Type B pancreatic cell (in vitro differentiated cells): ENCODE measurements around the gene STEAP3. TPM values are rescaled to one million over a fixed set of nuclear protein-coding genes. Genes with fewer than 3 reads are reported as not detected.

Experiments used
- DNase-seq: peaks from one replicate; pipeline ENCODE4 v3.0.0; 2021; ENCODE audit warnings: mixed read lengths; ENCODE audit not compliant: unreplicated experiment; ENCODE audit errors: extremely low spot score
- H3K27ac Mint-ChIP-seq: 2 replicates; pipeline ENCODE4 v1.8.0; 2021; ENCODE audit warnings: mild to moderate bottlenecking, mixed read lengths
- H3K27me3 Mint-ChIP-seq: 2 replicates; pipeline ENCODE4 v1.8.0; 2021; ENCODE audit warnings: mixed read lengths
- H3K36me3 Mint-ChIP-seq: 2 replicates; pipeline ENCODE4 v1.8.0; 2021; ENCODE audit warnings: mixed read lengths
- H3K4me1 Mint-ChIP-seq: one replicate; pipeline ENCODE4 v1.8.0; 2021; ENCODE audit warnings: mixed read lengths; ENCODE audit not compliant: unreplicated experiment
- H3K4me3 Mint-ChIP-seq: 2 replicates; pipeline ENCODE4 v1.8.0; 2021; ENCODE audit warnings: mild to moderate bottlenecking, mixed read lengths
- H3K9me3 Mint-ChIP-seq: 2 replicates; pipeline ENCODE4 v1.8.0; 2021; ENCODE audit warnings: mixed read lengths
- total RNA-seq: library from RNA; stranded (reverse); gene quantifications from 2 replicates; pipeline ENCODE4 v1.2.1, GENCODE V29; 2021; ENCODE audit warnings: low replicate concordance
- TF ChIP-seq, protein P1 (sequence below): fragments of 200-600 bp; sonication (generic); conservative IDR thresholded peaks from 2 replicates; pipeline ENCODE4 v1.5.0; 2021; ENCODE audit warnings: antibody characterized with exemption, mild to moderate bottlenecking

The STEAP3 gene
- total RNA-seq, 1 donor from 2014 or later, result 19.0 TPM

DNA sequence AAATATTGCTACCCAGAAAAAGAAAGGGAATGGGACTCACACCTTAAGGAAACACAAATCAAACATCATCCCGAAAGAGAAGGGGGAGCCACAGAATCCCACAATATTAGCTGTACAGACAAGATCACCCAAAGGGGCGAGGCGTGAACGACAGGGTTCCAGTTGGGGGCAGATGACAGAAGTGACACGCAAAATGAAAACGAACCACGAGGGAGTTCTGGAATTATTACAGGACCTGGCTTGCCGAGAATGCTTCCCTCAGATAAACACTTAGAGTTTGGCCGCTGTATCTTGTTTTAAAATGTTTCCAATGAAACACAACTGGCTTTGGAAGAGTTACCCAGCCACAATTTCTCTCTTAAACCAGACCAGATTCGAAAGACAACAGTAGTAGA, 82.6 kb downstream of the STEAP3 start:
- Mint-ChIP-seq H3K27me3 (no peaks in the 10 kb centered on the region), H3K9me3 (no peaks in the 10 kb centered on the region), H3K27ac (no peak overlapping the region), H3K36me3 (no peaks in the 10 kb centered on the region), H3K4me1 (peaks cover 4% of the 10 kb centered on the region), H3K4me3 (no peak overlapping the region)
- TF ChIP-seq, protein P1, sequence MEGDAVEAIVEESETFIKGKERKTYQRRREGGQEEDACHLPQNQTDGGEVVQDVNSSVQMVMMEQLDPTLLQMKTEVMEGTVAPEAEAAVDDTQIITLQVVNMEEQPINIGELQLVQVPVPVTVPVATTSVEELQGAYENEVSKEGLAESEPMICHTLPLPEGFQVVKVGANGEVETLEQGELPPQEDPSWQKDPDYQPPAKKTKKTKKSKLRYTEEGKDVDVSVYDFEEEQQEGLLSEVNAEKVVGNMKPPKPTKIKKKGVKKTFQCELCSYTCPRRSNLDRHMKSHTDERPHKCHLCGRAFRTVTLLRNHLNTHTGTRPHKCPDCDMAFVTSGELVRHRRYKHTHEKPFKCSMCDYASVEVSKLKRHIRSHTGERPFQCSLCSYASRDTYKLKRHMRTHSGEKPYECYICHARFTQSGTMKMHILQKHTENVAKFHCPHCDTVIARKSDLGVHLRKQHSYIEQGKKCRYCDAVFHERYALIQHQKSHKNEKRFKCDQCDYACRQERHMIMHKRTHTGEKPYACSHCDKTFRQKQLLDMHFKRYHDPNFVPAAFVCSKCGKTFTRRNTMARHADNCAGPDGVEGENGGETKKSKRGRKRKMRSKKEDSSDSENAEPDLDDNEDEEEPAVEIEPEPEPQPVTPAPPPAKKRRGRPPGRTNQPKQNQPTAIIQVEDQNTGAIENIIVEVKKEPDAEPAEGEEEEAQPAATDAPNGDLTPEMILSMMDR, result no peak
- no peak for DNase-seq

DNA sequence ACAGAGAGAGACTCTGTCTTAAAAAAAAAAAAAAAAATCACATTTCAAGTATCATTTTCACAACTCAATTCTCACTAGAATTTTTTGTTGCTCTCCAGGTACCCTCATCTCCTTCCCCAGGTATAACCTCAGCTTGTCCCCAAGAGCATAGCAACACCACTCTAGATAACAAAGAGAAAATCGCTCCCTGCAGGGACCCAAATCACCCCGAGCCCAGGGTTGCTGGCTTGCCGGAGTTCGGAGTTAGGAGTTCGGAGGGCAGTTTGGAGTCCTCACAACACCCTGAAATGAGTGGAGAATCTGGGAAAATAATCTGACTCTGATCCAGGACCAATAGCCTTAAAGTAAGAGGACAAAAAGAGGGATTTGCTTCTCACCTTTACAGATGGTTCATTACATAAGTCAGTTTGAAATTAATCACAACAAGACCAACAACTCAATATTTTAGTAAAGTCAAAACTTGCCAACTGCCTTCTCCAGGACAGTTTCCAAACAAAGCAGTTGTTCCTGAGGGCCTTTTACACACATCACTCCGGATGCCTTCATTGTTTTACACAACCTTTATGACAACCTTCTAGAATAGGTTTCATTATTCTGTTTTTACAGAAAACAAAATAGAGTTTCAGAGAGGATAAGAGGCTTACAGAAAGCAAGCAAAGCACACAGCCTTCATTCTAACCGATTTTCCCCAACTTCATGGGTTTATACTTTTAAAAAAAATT, 83.9 kb downstream of the STEAP3 start:
- no peaks in the 10 kb centered on the region for H3K27me3 Mint-ChIP-seq
- H3K36me3 Mint-ChIP-seq, result no peaks in the 10 kb centered on the region
- H3K27ac Mint-ChIP-seq, result no peak overlapping the region
- DNase-seq, result no peak
- TF ChIP-seq, protein P1, result no peak
- no peak overlapping the region for H3K4me3 Mint-ChIP-seq
- peaks cover 9% of the 10 kb centered on the region for H3K4me1 Mint-ChIP-seq
- H3K9me3 Mint-ChIP-seq, result no peaks in the 10 kb centered on the region

DNA sequence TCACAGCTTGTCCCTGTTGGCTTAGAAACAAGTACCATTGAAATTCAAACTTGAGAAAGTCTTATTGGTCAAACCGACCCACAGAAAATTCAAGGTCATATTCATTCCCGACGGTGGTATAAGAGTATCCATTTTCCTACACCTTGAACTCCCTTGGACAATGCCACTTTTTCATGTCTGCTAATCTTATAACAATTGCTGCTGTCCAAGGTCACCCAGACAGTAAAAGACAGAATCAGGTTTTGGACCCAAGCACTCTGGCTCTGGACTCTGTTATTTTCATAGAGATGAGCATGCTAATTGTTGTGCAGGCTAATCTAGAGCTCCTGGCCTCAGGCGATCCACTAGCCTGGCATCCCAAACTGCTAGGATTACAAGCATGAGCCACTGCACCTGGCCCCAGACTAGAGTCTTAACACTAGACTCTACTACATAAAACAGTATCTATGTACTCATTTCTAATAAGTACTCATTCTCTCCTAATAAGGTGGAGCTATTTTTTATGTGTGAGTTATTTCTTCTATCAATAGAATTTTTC, 85.2 kb downstream of the STEAP3 start:
- TF ChIP-seq, protein P1, result no peak
- Mint-ChIP-seq H3K4me1 (peaks cover 9% of the 10 kb centered on the region), H3K4me3 (no peak overlapping the region), H3K27ac (no peak overlapping the region), H3K27me3 (no peaks in the 10 kb centered on the region), H3K9me3 (no peaks in the 10 kb centered on the region), H3K36me3 (no peaks in the 10 kb centered on the region)
- no peak for DNase-seq

DNA sequence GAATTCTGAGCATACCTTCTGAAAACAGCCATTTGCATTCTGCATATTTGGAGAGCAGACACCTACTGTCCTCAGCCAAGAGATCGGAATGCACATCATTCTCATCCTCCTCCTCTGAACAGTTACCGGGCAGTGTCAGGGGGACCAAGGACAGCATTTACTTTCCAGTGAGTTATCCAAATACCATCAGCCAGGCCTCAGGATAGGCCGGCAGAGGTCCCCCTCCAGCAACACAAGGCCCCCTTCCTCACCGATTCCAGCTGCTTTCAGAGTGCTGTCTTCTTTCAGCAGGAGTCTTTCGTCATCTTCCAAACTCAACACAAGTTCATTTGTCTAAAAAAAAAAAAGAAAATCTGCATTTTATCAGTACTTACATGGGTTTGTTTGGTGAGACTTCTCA, 87.7 kb downstream of the STEAP3 start:
- peaks cover 14% of the 10 kb centered on the region for H3K4me1 Mint-ChIP-seq
- no peaks in the 10 kb centered on the region for H3K9me3 Mint-ChIP-seq
- H3K27ac Mint-ChIP-seq, result no peak overlapping the region
- TF ChIP-seq, protein P1, result no peak
- DNase-seq, result no peak
- no peaks in the 10 kb centered on the region for H3K27me3 Mint-ChIP-seq
- no peaks in the 10 kb centered on the region for H3K36me3 Mint-ChIP-seq
- no peak overlapping the region for H3K4me3 Mint-ChIP-seq

DNA sequence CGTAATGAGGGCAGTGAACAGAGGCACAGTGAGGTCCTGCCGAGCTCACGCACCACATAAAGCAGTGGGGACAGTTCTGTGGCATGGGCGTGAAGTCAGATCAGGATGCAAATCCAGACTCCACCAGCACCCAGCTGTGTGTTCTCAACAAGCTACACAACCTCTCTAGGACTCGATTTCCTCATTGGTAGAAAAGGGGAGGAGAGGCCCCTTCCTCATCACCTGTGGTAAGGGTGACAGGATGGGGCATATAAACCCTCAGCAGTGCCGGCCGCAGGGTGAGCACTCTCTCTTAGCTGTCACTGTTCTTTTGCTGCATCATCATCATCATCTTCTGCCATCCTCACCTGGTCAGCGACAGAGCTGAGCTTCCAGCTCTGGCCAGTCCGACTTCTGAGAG, 88.2 kb downstream of the STEAP3 start:
- Mint-ChIP-seq H3K27ac (no peak overlapping the region), H3K27me3 (no peaks in the 10 kb centered on the region), H3K36me3 (no peaks in the 10 kb centered on the region)

More for the DNA sequence above, 88.2 kb downstream of the STEAP3 start:
- H3K4me1 Mint-ChIP-seq, result peaks cover 14% of the 10 kb centered on the region
- no peaks in the 10 kb centered on the region for H3K9me3 Mint-ChIP-seq
- H3K4me3 Mint-ChIP-seq, result no peak overlapping the region
- TF ChIP-seq, protein P1, result no peak
- no peak for DNase-seq

Other genes starting within 250 kb of the STEAP3 start
- 1.1 and 1.8 TPM in 2 replicates for gene C1QL2, start 65.1 kb upstream of the STEAP3 start, total RNA-seq
- 10.8 and 11.7 TPM in 2 replicates for gene C2orf76, start 143.0 kb downstream of the STEAP3 start, total RNA-seq
- gene DBI, start 143.1 kb downstream of the STEAP3 start, total RNA-seq, result 125 and 231 TPM in 2 replicates
- 11.8 and 16.4 TPM in 2 replicates for gene TMEM37, start 208.0 kb downstream of the STEAP3 start, total RNA-seq